ENCODE results near the gene RLF.

Gene RLF

GRCh38 chr1:40239626-40240025 is 78.4 kb downstream of the RLF start:
- TF ChIP-seq CTCF (IDR thresholded peaks at IDR 0.05; ENCODE audit: insufficient read depth, low read depth, low read length, missing control alignments): no peak
- DNase-seq (ENCODE audit: low read depth): no peak
- no peak overlapping the region for H3K4me3 ChIP-seq (ENCODE audit: low read depth, low read length)

DNA sequence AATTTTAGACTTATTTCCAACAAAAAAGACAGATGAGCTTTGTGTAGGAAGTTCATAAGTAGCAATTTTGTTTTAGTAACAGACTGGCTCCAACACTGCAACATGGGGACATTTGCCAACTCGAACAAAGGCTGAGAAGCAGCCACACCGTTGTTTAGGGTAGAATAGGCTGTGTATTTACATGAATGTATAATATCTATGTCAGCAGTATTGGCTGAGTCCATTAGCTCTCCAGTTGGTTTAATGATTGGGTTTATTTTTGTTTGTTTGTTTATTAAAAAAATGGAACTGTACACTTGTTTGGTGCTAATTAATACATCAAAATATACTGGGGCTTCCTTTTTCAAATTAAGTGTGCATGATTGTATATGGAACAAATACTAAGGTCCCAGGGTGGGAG is 79.2 kb downstream of the RLF start:
- TF ChIP-seq CTCF (IDR thresholded peaks at IDR 0.05; ENCODE audit: insufficient read depth, low read depth, low read length, missing control alignments): no peak
- DNase-seq (ENCODE audit: low read depth): no peak
- no peak overlapping the region for H3K4me3 ChIP-seq (ENCODE audit: low read depth, low read length)

DNA sequence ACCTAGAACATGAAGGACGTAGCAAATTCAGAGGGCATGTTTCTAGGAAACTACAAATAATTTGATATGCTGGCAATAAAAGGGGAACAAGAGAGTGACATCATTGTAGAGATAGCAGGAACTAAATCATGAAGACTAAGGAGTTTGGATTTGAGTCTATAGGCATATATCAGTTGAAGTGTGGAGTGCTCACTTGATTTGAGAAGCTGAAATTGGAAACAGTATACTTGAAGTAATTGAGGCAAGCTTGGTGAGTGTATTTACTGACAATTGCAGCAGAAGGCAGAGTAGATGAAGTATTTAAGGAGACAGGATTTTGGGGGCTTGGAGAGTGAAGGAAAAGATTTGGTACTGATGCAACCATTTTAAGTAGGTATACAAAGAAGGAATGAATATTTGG is 80.2 kb downstream of the RLF start:
- H3K4me3 ChIP-seq (ENCODE audit: low read depth, low read length): no peak overlapping the region
- DNase-seq (ENCODE audit: low read depth): no peak
- no peak for TF ChIP-seq CTCF (IDR thresholded peaks at IDR 0.05; ENCODE audit: insufficient read depth, low read depth, low read length, missing control alignments)

- no peak for TF ChIP-seq CTCF (IDR thresholded peaks at IDR 0.05; ENCODE audit: insufficient read depth, low read depth, low read length, missing control alignments)
- DNase-seq (ENCODE audit: low read depth): no peak
- H3K4me3 ChIP-seq (ENCODE audit: low read depth, low read length): no peak overlapping the region
Observed at GRCh38 chr1:40243351-40243750, 82.2 kb downstream of the RLF start.

GRCh38 chr1:40244138-40244744 is 83.1 kb downstream of the RLF start:
- H3K4me3 ChIP-seq (ENCODE audit: low read depth, low read length): no peak overlapping the region
- no peak for TF ChIP-seq CTCF (IDR thresholded peaks at IDR 0.05; ENCODE audit: insufficient read depth, low read depth, low read length, missing control alignments)
- DNase-seq (ENCODE audit: low read depth): no peak

DNA sequence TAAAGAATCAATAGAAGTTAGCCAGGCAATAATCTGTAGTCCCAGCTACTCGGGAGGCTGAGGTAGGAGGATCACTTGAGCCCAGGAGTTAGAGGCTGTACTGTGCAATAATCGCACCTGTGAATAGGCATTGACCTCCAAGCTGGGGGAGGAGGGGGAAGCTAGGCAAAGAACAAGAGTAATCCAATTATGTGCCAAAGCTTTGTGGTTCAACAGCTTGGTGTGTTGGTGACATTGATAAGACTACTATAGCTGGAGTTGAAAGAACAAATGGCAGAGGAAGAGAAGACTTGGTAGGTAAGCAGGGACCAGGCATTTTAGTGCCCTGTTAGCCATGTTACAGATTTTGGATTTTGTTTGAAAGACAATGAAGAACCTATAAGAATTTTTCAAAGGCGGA is 84.5 kb downstream of the RLF start:
- DNase-seq (ENCODE audit: low read depth): no peak
- no peak for TF ChIP-seq CTCF (IDR thresholded peaks at IDR 0.05; ENCODE audit: insufficient read depth, low read depth, low read length, missing control alignments)

GRCh38 chr1:40247655-40248054 is 86.5 kb downstream of the RLF start, which contains the start of gene TMCO2:
TMCO2 (plus strand) TSS chr1:40247937; CDS start chr1:40247994, 57 bp downstream.
- H3K4me3 ChIP-seq (ENCODE audit: low read depth, low read length): no peak within 1 kb of the TSS
- no peak for DNase-seq (ENCODE audit: low read depth)
- TF ChIP-seq CTCF (IDR thresholded peaks at IDR 0.05; ENCODE audit: insufficient read depth, low read depth, low read length, missing control alignments): no peak

More for the DNA sequence above, 84.5 kb downstream of the RLF start:
- H3K4me3 ChIP-seq (ENCODE audit: low read depth, low read length): no peak overlapping the region
